NCI-H446 treated with DMSO at 0.1 percent for 48 hours (cell line): ENCODE data around the gene POU5F1.

Source experiments
- DNase-seq: peaks from one replicate; lab custom pipeline; 2025; lab: John Stamatoyannopoulos, UW

The POU5F1 gene

DNA sequence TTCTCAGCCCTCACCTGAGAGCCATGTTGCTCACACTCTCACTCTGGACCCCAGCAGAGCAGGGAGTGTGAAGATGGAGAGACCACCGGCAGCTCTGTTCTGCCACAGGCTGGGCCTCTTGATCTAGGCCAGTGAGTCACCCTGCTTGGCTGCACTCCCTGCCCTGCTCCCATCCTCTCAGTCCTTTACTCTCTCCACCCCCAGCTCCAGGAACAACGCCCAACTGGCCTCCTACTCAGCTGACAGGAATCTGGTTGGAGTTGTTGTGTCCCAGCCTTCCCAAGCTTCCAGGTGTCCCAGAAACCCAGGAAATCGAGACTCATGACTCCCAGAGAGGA, 56.0 kb downstream of the POU5F1 start, which contains the start of gene PSORS1C1:
Gene PSORS1C1, plus strand, starts transcription at position 260 of the 338 bp plus-strand sequence. CDS start 14,833 bp downstream, outside the sequence.
- DNase-seq = no peak
